ENCODE results near the gene ACSS1. TPM values are rescaled to one million over a fixed set of nuclear protein-coding genes. Genes with fewer than 3 reads are reported as not detected.

The ACSS1 gene
- total RNA-seq, 1 experiment from 2014 or later, result 1.5 TPM

DNA sequence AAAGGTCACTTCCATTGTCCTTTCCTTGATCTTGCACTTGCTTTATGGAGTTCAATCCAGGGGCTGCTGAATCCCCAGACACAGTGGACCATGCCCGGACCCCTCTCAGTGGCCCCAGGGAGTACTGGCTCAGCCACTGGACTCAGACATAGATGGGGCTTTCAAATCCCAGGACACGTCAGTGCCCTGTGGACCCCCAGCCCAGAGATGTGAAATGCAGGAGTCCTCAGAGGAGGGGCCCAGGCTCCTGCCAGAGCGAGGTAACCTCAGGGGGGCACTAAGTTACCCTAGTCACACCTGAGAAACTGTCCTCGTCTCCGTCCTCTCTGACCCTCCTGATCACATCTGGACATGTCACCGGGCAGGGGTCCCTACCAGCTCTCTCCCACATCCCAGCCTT, 46.7 kb downstream of the ACSS1 start:
- TF ChIP-seq, protein P1, sequence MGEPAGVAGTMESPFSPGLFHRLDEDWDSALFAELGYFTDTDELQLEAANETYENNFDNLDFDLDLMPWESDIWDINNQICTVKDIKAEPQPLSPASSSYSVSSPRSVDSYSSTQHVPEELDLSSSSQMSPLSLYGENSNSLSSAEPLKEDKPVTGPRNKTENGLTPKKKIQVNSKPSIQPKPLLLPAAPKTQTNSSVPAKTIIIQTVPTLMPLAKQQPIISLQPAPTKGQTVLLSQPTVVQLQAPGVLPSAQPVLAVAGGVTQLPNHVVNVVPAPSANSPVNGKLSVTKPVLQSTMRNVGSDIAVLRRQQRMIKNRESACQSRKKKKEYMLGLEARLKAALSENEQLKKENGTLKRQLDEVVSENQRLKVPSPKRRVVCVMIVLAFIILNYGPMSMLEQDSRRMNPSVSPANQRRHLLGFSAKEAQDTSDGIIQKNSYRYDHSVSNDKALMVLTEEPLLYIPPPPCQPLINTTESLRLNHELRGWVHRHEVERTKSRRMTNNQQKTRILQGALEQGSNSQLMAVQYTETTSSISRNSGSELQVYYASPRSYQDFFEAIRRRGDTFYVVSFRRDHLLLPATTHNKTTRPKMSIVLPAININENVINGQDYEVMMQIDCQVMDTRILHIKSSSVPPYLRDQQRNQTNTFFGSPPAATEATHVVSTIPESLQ (CRISPR knock-in tag; IDR thresholded peaks at IDR 0.05), result no peak
- no peak for TF ChIP-seq PRRX2 (CRISPR knock-in tag; IDR thresholded peaks at IDR 0.05)
- TF ChIP-seq, protein P2, sequence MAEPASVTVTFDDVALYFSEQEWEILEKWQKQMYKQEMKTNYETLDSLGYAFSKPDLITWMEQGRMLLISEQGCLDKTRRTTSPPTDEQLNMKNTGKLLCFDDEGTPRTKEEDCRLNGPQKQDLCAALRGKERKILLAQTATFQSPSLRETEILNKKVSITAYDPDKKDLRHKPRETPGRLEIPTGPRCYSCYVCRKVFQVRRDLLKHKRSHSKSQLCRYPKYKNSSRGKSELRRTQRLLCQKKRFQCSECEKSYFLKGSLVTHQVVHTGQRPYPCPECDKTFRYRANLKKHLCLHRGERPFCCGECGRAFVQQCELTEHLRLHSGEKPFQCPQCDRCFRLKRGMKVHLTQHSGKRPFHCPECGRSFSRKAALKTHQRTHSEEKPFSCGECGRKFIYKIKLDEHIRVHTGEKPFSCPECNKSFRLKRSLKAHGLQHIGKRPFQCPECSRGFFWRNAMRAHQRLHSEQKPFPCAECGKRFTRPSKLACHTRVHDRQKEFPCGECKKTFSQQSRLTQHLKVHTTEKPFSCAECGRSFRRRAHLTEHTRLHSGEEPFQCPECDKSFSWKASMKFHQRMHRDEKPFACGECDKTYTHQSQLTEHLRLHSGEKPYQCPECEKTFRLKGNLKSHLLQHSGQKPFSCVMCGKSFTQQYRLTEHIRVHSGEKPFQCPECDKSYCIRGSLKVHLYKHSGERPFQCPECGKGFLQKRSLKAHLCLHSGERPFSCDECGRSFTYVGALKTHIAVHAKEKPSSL (CRISPR knock-in tag; conservative IDR thresholded peaks at IDR 0.05), result no peak
- TF ChIP-seq, protein P3, sequence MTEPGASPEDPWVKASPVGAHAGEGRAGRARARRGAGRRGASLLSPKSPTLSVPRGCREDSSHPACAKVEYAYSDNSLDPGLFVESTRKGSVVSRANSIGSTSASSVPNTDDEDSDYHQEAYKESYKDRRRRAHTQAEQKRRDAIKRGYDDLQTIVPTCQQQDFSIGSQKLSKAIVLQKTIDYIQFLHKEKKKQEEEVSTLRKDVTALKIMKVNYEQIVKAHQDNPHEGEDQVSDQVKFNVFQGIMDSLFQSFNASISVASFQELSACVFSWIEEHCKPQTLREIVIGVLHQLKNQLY (CRISPR knock-in tag; IDR thresholded peaks at IDR 0.05), result no peak
- TF ChIP-seq TP53 (CRISPR knock-in tag; IDR thresholded peaks at IDR 0.05), result no peak
- TF ChIP-seq SOX15 (CRISPR knock-in tag; IDR thresholded peaks at IDR 0.05), result no peak
- DNase-seq (ENCODE audit: low spot score), result no peak
- no peak for ATAC-seq
- Mint-ChIP-seq H3K36me3 (no peaks in the 10 kb centered on the region), H3K4me1 (no peaks in the 10 kb centered on the region), H3K9me3 (no peaks in the 10 kb centered on the region), H3K4me3 (no peak overlapping the region), H3K27me3 (ENCODE audit: low read depth) (no peaks in the 10 kb centered on the region), H3K27ac (no peak overlapping the region)
- ChIA-PET CTCF (no interaction called here), POLR2A (no interaction called here)

DNA sequence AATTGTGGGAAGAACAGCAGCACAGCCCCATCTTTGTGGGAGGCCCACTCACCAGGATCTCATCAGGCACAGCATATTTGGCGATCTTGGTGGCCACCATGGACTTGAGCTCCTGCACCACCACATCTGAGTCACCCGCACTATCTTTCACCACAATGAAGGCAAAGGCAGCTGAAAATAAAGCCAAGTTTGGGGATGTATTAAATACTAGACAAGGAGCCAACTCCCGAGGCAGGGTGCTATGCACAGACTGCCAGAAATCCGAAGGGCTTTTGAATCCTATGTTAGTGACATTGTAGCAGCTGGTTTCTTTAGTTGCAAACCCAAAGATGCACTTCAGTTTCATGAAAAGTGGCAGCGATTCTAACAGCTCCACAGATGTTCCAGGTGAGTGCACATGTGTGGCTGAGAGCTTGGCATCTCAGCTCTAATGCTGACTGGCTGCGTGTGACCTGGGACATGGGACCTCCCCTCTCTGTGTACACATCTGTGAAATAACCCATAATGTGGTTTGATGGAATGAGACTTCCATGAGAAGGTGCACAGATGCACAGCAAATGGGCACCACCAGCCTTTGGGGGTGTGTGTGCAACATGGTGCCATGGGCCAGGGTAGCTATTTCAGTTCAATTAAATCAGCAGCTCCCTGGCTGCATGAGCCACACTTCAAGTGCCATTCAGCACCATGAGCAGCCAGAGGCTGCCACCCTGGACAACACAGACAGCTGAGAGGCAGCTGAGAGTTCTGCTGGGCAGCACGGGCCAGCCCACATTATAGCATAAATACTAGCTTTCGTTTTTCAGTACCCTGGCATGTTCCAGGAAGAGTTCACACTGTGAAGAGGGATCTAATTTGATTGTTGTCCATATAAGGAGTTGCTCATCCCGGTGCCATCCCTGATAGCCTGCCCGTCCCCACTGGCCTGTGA, 48.5 kb downstream of the ACSS1 start:
- TF ChIP-seq OVOL2 (CRISPR knock-in tag; IDR thresholded peaks at IDR 0.05; ENCODE audit: borderline replicate concordance), result no peak
- no peak for TF ChIP-seq CBFB (CRISPR knock-in tag; IDR thresholded peaks at IDR 0.05; ENCODE audit: low read depth)
- TF ChIP-seq NR2C2 (CRISPR knock-in tag; IDR thresholded peaks at IDR 0.05), result no peak
- TF ChIP-seq FOXJ3 (CRISPR knock-in tag; IDR thresholded peaks at IDR 0.05; ENCODE audit: borderline replicate concordance), result no peak
- TF ChIP-seq SMAD4 (CRISPR knock-in tag; IDR thresholded peaks at IDR 0.05), result no peak
- TF ChIP-seq, protein P4, sequence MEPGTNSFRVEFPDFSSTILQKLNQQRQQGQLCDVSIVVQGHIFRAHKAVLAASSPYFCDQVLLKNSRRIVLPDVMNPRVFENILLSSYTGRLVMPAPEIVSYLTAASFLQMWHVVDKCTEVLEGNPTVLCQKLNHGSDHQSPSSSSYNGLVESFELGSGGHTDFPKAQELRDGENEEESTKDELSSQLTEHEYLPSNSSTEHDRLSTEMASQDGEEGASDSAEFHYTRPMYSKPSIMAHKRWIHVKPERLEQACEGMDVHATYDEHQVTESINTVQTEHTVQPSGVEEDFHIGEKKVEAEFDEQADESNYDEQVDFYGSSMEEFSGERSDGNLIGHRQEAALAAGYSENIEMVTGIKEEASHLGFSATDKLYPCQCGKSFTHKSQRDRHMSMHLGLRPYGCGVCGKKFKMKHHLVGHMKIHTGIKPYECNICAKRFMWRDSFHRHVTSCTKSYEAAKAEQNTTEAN (CRISPR knock-in tag; IDR thresholded peaks at IDR 0.05), result no peak
- TF ChIP-seq, protein P5, sequence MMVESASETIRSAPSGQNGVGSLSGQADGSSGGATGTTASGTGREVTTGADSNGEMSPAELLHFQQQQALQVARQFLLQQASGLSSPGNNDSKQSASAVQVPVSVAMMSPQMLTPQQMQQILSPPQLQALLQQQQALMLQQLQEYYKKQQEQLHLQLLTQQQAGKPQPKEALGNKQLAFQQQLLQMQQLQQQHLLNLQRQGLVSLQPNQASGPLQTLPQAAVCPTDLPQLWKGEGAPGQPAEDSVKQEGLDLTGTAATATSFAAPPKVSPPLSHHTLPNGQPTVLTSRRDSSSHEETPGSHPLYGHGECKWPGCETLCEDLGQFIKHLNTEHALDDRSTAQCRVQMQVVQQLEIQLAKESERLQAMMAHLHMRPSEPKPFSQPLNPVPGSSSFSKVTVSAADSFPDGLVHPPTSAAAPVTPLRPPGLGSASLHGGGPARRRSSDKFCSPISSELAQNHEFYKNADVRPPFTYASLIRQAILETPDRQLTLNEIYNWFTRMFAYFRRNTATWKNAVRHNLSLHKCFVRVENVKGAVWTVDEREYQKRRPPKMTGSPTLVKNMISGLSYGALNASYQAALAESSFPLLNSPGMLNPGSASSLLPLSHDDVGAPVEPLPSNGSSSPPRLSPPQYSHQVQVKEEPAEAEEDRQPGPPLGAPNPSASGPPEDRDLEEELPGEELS (CRISPR knock-in tag; IDR thresholded peaks at IDR 0.05), result no peak
- TF ChIP-seq, protein P6, sequence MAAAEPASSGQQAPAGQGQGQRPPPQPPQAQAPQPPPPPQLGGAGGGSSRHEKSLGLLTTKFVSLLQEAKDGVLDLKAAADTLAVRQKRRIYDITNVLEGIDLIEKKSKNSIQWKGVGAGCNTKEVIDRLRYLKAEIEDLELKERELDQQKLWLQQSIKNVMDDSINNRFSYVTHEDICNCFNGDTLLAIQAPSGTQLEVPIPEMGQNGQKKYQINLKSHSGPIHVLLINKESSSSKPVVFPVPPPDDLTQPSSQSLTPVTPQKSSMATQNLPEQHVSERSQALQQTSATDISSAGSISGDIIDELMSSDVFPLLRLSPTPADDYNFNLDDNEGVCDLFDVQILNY (CRISPR knock-in tag; IDR thresholded peaks at IDR 0.05), result no peak
- TF ChIP-seq, protein P7, sequence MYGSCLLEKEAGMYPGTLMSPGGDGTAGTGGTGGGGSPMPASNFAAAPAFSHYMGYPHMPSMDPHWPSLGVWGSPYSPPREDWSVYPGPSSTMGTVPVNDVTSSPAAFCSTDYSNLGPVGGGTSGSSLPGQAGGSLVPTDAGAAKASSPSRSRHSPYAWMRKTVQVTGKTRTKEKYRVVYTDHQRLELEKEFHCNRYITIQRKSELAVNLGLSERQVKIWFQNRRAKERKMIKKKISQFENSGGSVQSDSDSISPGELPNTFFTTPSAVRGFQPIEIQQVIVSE (CRISPR knock-in tag; IDR thresholded peaks at IDR 0.05; ENCODE audit: borderline replicate concordance), result no peak
- TF ChIP-seq MYBL2 (CRISPR knock-in tag; IDR thresholded peaks at IDR 0.05), result no peak
- TF ChIP-seq, protein P8, sequence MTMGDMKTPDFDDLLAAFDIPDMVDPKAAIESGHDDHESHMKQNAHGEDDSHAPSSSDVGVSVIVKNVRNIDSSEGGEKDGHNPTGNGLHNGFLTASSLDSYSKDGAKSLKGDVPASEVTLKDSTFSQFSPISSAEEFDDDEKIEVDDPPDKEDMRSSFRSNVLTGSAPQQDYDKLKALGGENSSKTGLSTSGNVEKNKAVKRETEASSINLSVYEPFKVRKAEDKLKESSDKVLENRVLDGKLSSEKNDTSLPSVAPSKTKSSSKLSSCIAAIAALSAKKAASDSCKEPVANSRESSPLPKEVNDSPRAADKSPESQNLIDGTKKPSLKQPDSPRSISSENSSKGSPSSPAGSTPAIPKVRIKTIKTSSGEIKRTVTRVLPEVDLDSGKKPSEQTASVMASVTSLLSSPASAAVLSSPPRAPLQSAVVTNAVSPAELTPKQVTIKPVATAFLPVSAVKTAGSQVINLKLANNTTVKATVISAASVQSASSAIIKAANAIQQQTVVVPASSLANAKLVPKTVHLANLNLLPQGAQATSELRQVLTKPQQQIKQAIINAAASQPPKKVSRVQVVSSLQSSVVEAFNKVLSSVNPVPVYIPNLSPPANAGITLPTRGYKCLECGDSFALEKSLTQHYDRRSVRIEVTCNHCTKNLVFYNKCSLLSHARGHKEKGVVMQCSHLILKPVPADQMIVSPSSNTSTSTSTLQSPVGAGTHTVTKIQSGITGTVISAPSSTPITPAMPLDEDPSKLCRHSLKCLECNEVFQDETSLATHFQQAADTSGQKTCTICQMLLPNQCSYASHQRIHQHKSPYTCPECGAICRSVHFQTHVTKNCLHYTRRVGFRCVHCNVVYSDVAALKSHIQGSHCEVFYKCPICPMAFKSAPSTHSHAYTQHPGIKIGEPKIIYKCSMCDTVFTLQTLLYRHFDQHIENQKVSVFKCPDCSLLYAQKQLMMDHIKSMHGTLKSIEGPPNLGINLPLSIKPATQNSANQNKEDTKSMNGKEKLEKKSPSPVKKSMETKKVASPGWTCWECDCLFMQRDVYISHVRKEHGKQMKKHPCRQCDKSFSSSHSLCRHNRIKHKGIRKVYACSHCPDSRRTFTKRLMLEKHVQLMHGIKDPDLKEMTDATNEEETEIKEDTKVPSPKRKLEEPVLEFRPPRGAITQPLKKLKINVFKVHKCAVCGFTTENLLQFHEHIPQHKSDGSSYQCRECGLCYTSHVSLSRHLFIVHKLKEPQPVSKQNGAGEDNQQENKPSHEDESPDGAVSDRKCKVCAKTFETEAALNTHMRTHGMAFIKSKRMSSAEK (CRISPR knock-in tag; IDR thresholded peaks at IDR 0.05; ENCODE audit: borderline replicate concordance), result no peak
- no peak overlapping the region for H3K27ac Mint-ChIP-seq
- H3K4me3 Mint-ChIP-seq, result no peak overlapping the region
- POLR2A ChIA-PET, result no interaction called here
- no peak for DNase-seq (ENCODE audit: low spot score)
- no peaks in the 10 kb centered on the region for H3K36me3 Mint-ChIP-seq
- CTCF ChIA-PET, result interaction anchor here (1.0 to 1.5 kb wide), 2 partner anchors 56 to 79 kb away, joined by 3 to 6 read pairs; no protein-coding TSS in a partner anchor
- no peak for ATAC-seq
- no peaks in the 10 kb centered on the region for H3K27me3 Mint-ChIP-seq (ENCODE audit: low read depth)
- no peaks in the 10 kb centered on the region for H3K4me1 Mint-ChIP-seq
- no peaks in the 10 kb centered on the region for H3K9me3 Mint-ChIP-seq

All from WTC11 (cell line).